Neural crest cell (in vitro differentiated cells): ENCODE measurements around the gene ADGRB3. TPM values are rescaled to one million over a fixed set of nuclear protein-coding genes. Genes with fewer than 3 reads are reported as not detected.

ENCODE experiments used
- DNase-seq: peaks from one replicate; pipeline ENCODE4 v3.0.0; 2021; ENCODE audit warnings: low read depth, mixed read lengths, low spot score
- H3K27ac Mint-ChIP-seq: one replicate; pipeline ENCODE4 v1.8.0; 2021; ENCODE audit warnings: mild to moderate bottlenecking, mixed read lengths; ENCODE audit not compliant: unreplicated experiment
- H3K27me3 Mint-ChIP-seq: 2 replicates; pipeline ENCODE4 v1.8.0; 2021; ENCODE audit warnings: low read depth, mild to moderate bottlenecking, mixed read lengths
- H3K36me3 Mint-ChIP-seq: 2 replicates; pipeline ENCODE4 v1.8.0; 2021; ENCODE audit warnings: low read depth, mild to moderate bottlenecking, mixed read lengths
- H3K4me1 Mint-ChIP-seq: 2 replicates; pipeline ENCODE4 v1.8.0; 2021; ENCODE audit warnings: mixed read lengths
- H3K4me3 Mint-ChIP-seq: one replicate; pipeline ENCODE4 v1.8.0; 2021; ENCODE audit warnings: mild to moderate bottlenecking, mixed read lengths
- H3K9me3 Mint-ChIP-seq: 2 replicates; pipeline ENCODE4 v1.8.0; 2021; ENCODE audit warnings: mixed read lengths
- CTCF ChIP-seq: fragments of 200-600 bp; sonication (generic); conservative IDR thresholded peaks from 2 replicates; pipeline ENCODE4 v1.5.0; 2021; ENCODE audit warnings: antibody characterized with exemption, mild to moderate bottlenecking
- total RNA-seq: library from RNA; stranded (reverse); gene quantifications from 2 replicates; pipeline ENCODE4 v1.2.1, GENCODE V29; 2021

Gene ADGRB3
- total RNA-seq, 1 donor from 2014 or later = 5.1 TPM

- DNase-seq = no peak
- Mint-ChIP-seq H3K9me3 (no peaks in the 10 kb centered on the region), H3K27me3 (no peaks in the 10 kb centered on the region), H3K27ac (no peak overlapping the region), H3K4me1 (peaks cover 26% of the 10 kb centered on the region), H3K4me3 (no peak overlapping the region), H3K36me3 (no peaks in the 10 kb centered on the region)
- TF ChIP-seq CTCF = no peak
Observed at GRCh38 chr6:69265090-69265489, 630.0 kb downstream of the ADGRB3 start.

DNA sequence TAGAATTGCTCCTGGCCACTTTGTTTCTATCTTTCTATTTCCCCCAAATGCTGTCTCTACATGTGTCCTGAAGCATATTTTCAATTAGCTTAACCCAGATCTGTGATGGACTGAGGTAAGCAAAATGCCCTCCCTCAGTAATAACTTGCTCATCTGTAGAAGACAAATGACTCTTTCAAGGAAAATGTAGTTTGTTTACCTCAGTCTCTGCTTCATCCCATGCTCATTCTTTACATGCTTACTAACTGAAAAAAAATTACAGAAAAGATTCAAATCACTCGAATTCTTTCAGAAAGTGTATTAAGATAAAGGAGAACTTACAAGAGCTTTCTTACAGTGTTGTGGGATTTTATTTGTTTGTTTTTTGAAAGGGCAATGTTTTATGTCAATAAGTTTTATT, 630.6 kb downstream of the ADGRB3 start:
- DNase-seq = no peak
- no peaks in the 10 kb centered on the region for H3K36me3 Mint-ChIP-seq
- H3K4me3 Mint-ChIP-seq = no peak overlapping the region
- no peak for TF ChIP-seq CTCF
- no peak overlapping the region for H3K27ac Mint-ChIP-seq
- no peaks in the 10 kb centered on the region for H3K9me3 Mint-ChIP-seq
- H3K27me3 Mint-ChIP-seq = no peaks in the 10 kb centered on the region
- peaks cover 25% of the 10 kb centered on the region for H3K4me1 Mint-ChIP-seq

DNA sequence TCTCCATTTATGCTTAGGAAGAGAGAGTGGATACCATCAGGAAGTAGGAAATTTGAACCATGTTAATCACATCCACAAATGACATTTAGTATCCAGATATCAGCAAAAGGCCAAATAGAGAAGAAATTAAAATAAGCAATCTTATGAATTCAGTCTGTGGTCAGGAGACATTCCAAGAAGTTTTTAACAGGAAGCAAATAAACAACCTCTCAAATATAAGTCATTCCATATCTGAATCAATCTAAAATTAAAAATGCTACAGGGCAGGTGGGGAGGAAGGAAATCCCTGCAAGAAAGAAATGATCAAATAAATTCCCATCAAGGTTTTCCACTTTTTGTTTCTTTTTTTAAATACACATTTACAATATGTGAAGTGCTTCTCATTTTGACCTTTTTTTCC, 641.1 kb downstream of the ADGRB3 start:
- Mint-ChIP-seq H3K27me3 (no peaks in the 10 kb centered on the region), H3K4me3 (no peak overlapping the region), H3K27ac (no peak overlapping the region), H3K9me3 (no peaks in the 10 kb centered on the region), H3K4me1 (no peaks in the 10 kb centered on the region), H3K36me3 (no peaks in the 10 kb centered on the region)
- no peak for DNase-seq
- TF ChIP-seq CTCF = no peak

GRCh38 chr6:69279805-69280204, 644.7 kb downstream of the ADGRB3 start:
- Mint-ChIP-seq H3K9me3 (no peaks in the 10 kb centered on the region), H3K27ac (no peak overlapping the region), H3K36me3 (no peaks in the 10 kb centered on the region), H3K4me3 (no peak overlapping the region), H3K4me1 (peaks cover 5% of the 10 kb centered on the region), H3K27me3 (no peaks in the 10 kb centered on the region)
- TF ChIP-seq CTCF = no peak
- no peak for DNase-seq

GRCh38 chr6:69280858-69281257, 645.8 kb downstream of the ADGRB3 start:
- Mint-ChIP-seq H3K36me3 (no peaks in the 10 kb centered on the region), H3K27me3 (no peaks in the 10 kb centered on the region), H3K27ac (no peak overlapping the region), H3K9me3 (no peaks in the 10 kb centered on the region), H3K4me1 (peaks cover 5% of the 10 kb centered on the region), H3K4me3 (no peak overlapping the region)
- no peak for DNase-seq
- TF ChIP-seq CTCF = no peak
